Stimulated activated naive B cell treated with anti-CD40 and anti-IgM and Interleukin-4, amounts not matched to agents 10 μg/mL and 1 μg/mL and 100 μg/mL, for 72 hours (primary cell): ENCODE measurements around the gene B3GNT5.

Experiments
- ATAC-seq, 2 donors: fragments of 150-1000 bp; cut with Tn5 transposase; replicated peaks; 2 replicates each; pipeline ENCODE4 v1.10.0; 2021; ENCODE audit warnings: moderate library complexity in 1 of 2
- DNase-seq: peaks from one replicate; pipeline ENCODE4 v3.0.0; 2021
- H3K27ac Mint-ChIP-seq: one replicate; pipeline ENCODE4 v1.8.0; 2022; ENCODE audit warnings: mild to moderate bottlenecking, mixed read lengths
- H3K27me3 Mint-ChIP-seq, 2 donors: one replicate each; pipeline ENCODE4 v1.8.0; 2022; ENCODE audit warnings: mixed read lengths in 2 of 2
- H3K36me3 Mint-ChIP-seq, 2 donors: one replicate each; pipeline ENCODE4 v1.8.0; 2022; ENCODE audit warnings: mixed read lengths in 2 of 2, mild to moderate bottlenecking in 1 of 2
- H3K4me1 Mint-ChIP-seq, 2 donors: one replicate each; pipeline ENCODE4 v1.8.0; 2022; ENCODE audit warnings: mixed read lengths in 2 of 2, mild to moderate bottlenecking in 1 of 2
- H3K4me3 Mint-ChIP-seq, 2 donors: one replicate each; pipeline ENCODE4 v1.8.0; 2022; ENCODE audit warnings: mild to moderate bottlenecking in 2 of 2, mixed read lengths in 2 of 2, moderate library complexity in 1 of 2
- H3K9me3 Mint-ChIP-seq, 2 donors: one replicate each; pipeline ENCODE4 v1.8.0; 2022; ENCODE audit warnings: mixed read lengths in 2 of 2, mild to moderate bottlenecking in 1 of 2

Gene B3GNT5

DNA sequence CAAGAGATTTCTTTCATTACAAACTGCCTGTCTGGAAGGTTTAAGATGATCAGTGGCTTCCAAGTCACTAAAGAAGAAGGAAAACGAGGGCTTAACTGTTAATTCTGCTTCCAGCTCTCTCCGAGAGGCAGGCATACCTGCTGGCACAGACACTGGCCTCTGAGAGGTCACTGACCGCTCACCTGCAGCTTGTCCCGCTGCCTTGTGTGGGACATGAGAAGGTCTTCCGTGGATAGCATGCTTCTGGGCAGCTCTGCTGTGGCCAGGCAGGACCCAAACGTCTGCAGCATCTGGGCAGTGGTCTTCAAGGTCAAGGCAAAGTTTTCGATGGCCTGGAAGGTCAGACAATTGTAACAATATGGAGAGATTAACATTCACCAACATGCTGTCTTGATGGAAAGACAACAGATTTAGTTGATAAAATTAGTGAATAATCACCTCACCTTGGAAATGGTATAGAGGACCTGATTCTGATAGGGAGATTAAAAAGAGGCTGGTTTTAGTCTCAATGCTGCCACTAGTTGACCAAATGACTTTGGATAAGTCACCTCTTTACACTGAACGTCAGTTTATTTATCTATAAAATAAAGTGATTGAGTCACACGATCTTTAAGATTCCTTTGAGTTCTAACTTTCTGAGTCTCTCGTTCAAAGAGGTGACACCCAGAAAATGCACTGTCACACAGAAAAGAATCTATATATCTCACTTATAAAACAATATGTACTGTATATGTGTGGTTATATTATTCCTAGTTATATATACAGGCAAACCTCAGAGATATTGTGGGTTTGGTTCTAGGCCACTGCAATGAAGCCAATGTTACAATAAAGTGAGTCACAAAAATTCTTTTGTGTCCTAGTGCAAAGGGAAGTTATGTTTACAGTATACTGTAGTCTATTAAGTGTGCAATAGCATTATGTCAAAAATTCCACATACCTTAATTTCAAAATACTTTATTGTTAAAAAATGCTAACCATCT is 65.1 kb downstream of the B3GNT5 start:
- H3K36me3 Mint-ChIP-seq = peaks cover 0 to 5% of the 10 kb centered on the region in 2 donors
- no peak overlapping the region for H3K27ac Mint-ChIP-seq
- H3K9me3 Mint-ChIP-seq = no peaks in the 10 kb centered on the region
- H3K27me3 Mint-ChIP-seq = peaks cover 0 to 16% of the 10 kb centered on the region in 2 donors
- H3K4me1 Mint-ChIP-seq = peaks cover 5 to 15% of the 10 kb centered on the region in 2 donors
- DNase-seq = no peak
- ATAC-seq = no peak
- H3K4me3 Mint-ChIP-seq = no peak overlapping the region

DNA sequence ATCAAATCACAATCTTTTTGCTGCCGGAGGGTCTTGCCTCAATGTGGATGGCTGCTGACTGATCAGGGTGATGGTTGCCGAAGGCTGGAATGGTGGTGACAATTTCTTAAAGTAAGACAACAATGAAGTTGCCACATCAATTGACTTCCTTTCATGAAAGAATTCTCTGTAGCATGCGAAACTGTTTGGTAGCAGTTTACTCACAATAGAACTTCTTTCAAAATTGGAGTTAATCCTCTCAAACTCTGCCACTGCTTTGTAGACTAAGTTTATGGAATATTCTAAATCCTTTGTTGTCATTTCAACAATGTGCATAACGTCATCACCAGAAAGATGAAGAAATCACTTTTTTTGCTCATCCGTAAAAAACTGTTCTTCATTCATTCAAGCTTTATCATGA is 65.8 kb downstream of the B3GNT5 start:
- Mint-ChIP-seq H3K4me1 (peaks cover 2 to 8% of the 10 kb centered on the region in 2 donors), H3K27ac (no peak overlapping the region)
- DNase-seq = no peak

GRCh38 chr3:183319371-183319770 is 66.3 kb downstream of the B3GNT5 start:
- Mint-ChIP-seq H3K4me1 (peaks cover 2 to 5% of the 10 kb centered on the region in 2 donors), H3K27ac (peak overlapping the region; percentile 47), H3K4me3 (no peak overlapping the region), H3K9me3 (no peaks in the 10 kb centered on the region), H3K36me3 (peaks cover 0 to 5% of the 10 kb centered on the region in 2 donors), H3K27me3 (peaks cover 0 to 16% of the 10 kb centered on the region in 2 donors)
- DNase-seq = no peak
- no peak for ATAC-seq

More for the DNA sequence above, 65.8 kb downstream of the B3GNT5 start:
- Mint-ChIP-seq H3K9me3 (no peaks in the 10 kb centered on the region), H3K27me3 (peaks cover 0 to 16% of the 10 kb centered on the region in 2 donors), H3K36me3 (peaks cover 0 to 5% of the 10 kb centered on the region in 2 donors), H3K4me3 (no peak overlapping the region)
- ATAC-seq = no peak
